Hepatocyte (in vitro differentiated cells): Measurements from ENCODE around the gene ITGA7. TPM values are rescaled to one million over a fixed set of nuclear protein-coding genes. Genes with fewer than 3 reads are reported as not detected.

Experiments used
- DNase-seq: peaks from one replicate; pipeline ENCODE4 v3.0.0-alpha.2; 2016; ENCODE audit warnings: low spot score
- H2AFZ ChIP-seq: fragments of 200-600 bp; sonication (generic); 2 replicates; pipeline ENCODE4 v1.6.0; 2016; ENCODE audit warnings: antibody characterized with exemption, mild to moderate bottlenecking
- H3K27ac ChIP-seq: fragments of 200-600 bp; sonication (generic); 2 replicates; pipeline ENCODE4 v1.5.1; 2016; ENCODE audit warnings: mild to moderate bottlenecking
- H3K27me3 ChIP-seq: fragments of 200-600 bp; sonication (generic); 2 replicates; pipeline ENCODE4 v1.6.1; 2016
- H3K36me3 ChIP-seq: fragments of 200-600 bp; sonication (generic); replicated peaks from 2 replicates; pipeline ENCODE4 v1.5.1; 2016; ENCODE audit warnings: low read depth; ENCODE audit not compliant: insufficient read depth
- H3K4me1 ChIP-seq: fragments of 200-600 bp; sonication (generic); 2 replicates; pipeline ENCODE4 v1.5.1; 2016; ENCODE audit warnings: mild to moderate bottlenecking, moderate library complexity; ENCODE audit not compliant: insufficient read depth
- H3K4me2 ChIP-seq: fragments of 200-600 bp; sonication (generic); 2 replicates; pipeline ENCODE4 v1.6.0; 2016
- H3K4me3 ChIP-seq: fragments of 200-600 bp; sonication (generic); 2 replicates; pipeline ENCODE4 v1.5.1; 2016; ENCODE audit warnings: mild to moderate bottlenecking
- H3K79me2 ChIP-seq: fragments of 200-600 bp; sonication (generic); 2 replicates; pipeline ENCODE4 v1.6.0; 2017; ENCODE audit warnings: mild to moderate bottlenecking
- H3K9me2 ChIP-seq: fragments of 200-600 bp; sonication (generic); replicated peaks from 2 replicates; pipeline ENCODE4 v1.6.0; 2017; ENCODE audit warnings: mild to moderate bottlenecking; ENCODE audit not compliant: insufficient read depth
- H3K9me3 ChIP-seq: fragments of 200-600 bp; sonication (generic); 2 replicates; pipeline ENCODE4 v1.5.1; 2016; ENCODE audit warnings: low read depth, mild to moderate bottlenecking
- H4K20me1 ChIP-seq: fragments of 200-600 bp; sonication (generic); 2 replicates; pipeline ENCODE4 v1.6.0; 2016; ENCODE audit warnings: mild to moderate bottlenecking; ENCODE audit not compliant: insufficient read depth, poor library complexity, severe bottlenecking
- EZH2 ChIP-seq: fragments of 200-600 bp; sonication (generic); IDR thresholded peaks from 2 replicates; pipeline ENCODE4 v1.6.1; 2016; ENCODE audit warnings: antibody characterized with exemption, mild to moderate bottlenecking, borderline replicate concordance
- EZH2phosphoT487 ChIP-seq: fragments of 200-600 bp; sonication (generic); IDR thresholded peaks from one replicate; pipeline ENCODE4 v1.6.1; 2018; ENCODE audit warnings: antibody characterized with exemption, mild to moderate bottlenecking, low read depth, moderate library complexity; ENCODE audit not compliant: unreplicated experiment, severe bottlenecking
- WGBS: methylation state at CpG from one replicate; pipeline ENCODE4 v1.1.6; 2016; ENCODE audit warnings: low lambda C conversion rate; ENCODE audit errors: missing lambda C conversion rate; 5-methylcytosine and 5-hydroxymethylcytosine counted together
- polyA plus RNA-seq: library from polyadenylated mRNA; unstranded; fragments of >200 nt; fragmentation: Nextera tagmentation; extraction: Ambion mirVana; gene quantifications from 2 replicates; pipeline ENCODE4 v1.2.1, GENCODE V29; 2016
- total RNA-seq: library from RNA; depleted of rRNA; stranded (reverse); fragments of >200 nt; gene quantifications from 2 replicates; pipeline ENCODE4 v1.2.3, GENCODE V29; 2014
- TF ChIP-seq, protein P1 (sequence below): fragments of 200-600 bp; sonication (generic); IDR thresholded peaks from 2 replicates; pipeline ENCODE4 v1.5.1; 2016; ENCODE audit warnings: antibody characterized with exemption, mild to moderate bottlenecking; ENCODE audit not compliant: poor library complexity

Gene ITGA7
- total and polyA plus RNA-seq, 2 experiments from 2014 or later, result 15.2 to 22.8 TPM

DNA sequence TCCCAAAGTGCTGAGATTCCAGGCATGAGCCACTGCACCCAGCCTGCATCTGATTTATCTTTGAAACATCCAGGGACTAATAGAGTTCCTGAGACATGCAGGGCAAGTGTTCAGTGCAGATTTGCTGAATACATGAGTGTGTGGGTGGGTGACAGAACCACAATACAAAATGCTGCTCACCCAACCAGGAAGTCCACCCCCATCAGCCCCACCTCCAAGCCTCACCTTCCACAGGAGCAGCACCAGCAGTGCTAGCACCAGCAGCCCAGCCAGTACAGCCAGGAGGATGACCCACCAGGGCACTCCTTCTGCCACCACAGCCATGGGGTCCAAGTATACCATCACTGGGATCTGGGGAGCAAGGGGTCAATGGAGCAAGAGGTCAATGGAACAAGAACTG lies 20.0 kb downstream of the ITGA7 start:
- Histone ChIP-seq H4K20me1 (no peaks in the 10 kb centered on the region), H3K79me2 (peaks cover 10% of the 10 kb centered on the region), H3K9me2 (no peaks in the 10 kb centered on the region), H3K4me1 (no peaks in the 10 kb centered on the region), H3K9me3 (no peaks in the 10 kb centered on the region), H3K4me2 (no peak overlapping the region), H3K27ac (no peak overlapping the region), H3K36me3 (no peaks in the 10 kb centered on the region), H3K27me3 (no peaks in the 10 kb centered on the region), H3K4me3 (no peak overlapping the region), H2AFZ (no peak overlapping the region)
- no peak for DNase-seq
- TF ChIP-seq EZH2 (no peak), EZH2phosphoT487 (no peak)
- TF ChIP-seq, protein P1, sequence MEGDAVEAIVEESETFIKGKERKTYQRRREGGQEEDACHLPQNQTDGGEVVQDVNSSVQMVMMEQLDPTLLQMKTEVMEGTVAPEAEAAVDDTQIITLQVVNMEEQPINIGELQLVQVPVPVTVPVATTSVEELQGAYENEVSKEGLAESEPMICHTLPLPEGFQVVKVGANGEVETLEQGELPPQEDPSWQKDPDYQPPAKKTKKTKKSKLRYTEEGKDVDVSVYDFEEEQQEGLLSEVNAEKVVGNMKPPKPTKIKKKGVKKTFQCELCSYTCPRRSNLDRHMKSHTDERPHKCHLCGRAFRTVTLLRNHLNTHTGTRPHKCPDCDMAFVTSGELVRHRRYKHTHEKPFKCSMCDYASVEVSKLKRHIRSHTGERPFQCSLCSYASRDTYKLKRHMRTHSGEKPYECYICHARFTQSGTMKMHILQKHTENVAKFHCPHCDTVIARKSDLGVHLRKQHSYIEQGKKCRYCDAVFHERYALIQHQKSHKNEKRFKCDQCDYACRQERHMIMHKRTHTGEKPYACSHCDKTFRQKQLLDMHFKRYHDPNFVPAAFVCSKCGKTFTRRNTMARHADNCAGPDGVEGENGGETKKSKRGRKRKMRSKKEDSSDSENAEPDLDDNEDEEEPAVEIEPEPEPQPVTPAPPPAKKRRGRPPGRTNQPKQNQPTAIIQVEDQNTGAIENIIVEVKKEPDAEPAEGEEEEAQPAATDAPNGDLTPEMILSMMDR, result no peak

DNA sequence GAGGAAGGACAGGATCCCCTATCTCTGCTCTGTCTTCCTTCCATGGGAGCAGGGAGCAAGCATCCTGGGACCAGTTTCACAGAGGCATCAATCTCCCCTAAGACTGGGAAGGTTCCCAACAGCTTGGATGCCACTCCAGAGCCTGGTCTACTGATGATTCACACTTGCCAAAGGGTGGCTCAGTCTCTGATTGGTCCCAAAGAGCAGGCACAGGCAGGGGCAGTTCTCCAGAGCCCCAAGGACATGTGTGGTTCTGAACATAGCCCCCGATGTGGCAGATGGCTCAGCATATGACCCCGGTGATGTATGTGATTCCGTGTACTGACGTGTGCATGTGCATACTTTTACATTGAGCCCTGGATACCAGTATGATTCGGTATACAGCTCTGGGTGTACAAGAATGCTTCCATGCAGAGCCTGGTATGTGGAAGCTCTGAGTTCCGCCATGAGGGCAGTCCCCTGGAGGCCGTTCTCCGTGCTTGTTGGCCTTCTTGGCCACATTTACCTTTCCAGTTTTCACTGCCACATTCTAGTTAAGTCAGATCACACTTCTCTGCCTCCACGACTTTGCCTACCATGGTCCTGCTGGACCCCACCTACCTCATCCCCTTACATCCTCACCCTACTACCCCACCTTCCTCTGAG lies 21.2 kb downstream of the ITGA7 start:
- Histone ChIP-seq H3K36me3 (no peaks in the 10 kb centered on the region), H3K4me3 (no peak overlapping the region), H3K79me2 (peaks cover 12% of the 10 kb centered on the region), H3K9me3 (no peaks in the 10 kb centered on the region), H3K27me3 (no peaks in the 10 kb centered on the region), H3K4me2 (no peak overlapping the region), H3K27ac (no peak overlapping the region), H3K4me1 (no peaks in the 10 kb centered on the region), H3K9me2 (no peaks in the 10 kb centered on the region), H4K20me1 (no peaks in the 10 kb centered on the region), H2AFZ (no peak overlapping the region)
- no peak for TF ChIP-seq EZH2phosphoT487
- no peak for DNase-seq
- WGBS, result 91% methylated on average over 9 of the region's 9 CpGs

DNA sequence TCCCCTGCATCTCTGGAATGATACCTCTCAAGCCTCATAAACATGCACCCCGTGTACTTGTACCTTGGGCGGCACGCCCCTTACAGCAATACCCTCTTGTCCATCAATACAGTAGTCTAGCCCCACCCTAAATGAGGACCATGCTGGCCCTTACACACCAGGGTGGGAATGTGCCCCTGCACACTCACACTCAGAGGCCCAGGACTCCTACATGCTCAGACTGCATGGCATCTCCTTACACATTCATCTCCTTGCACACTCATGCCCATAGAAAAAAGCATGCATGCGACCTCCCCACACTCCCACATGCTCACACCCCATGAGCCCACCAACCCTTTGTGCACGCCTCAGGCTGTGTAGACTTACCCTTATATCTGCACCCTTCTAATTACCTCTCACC lies 22.0 kb downstream of the ITGA7 start:
- DNase-seq, result no peak
- no peak for TF ChIP-seq EZH2phosphoT487
- TF ChIP-seq, protein P1, result no peak
- TF ChIP-seq EZH2, result no peak
- H3K9me2 ChIP-seq, result no peaks in the 10 kb centered on the region
- no peaks in the 10 kb centered on the region for H3K4me1 ChIP-seq
- H3K27ac ChIP-seq, result no peak overlapping the region
- no peaks in the 10 kb centered on the region for H3K9me3 ChIP-seq
- 89% methylated on average over 5 of the region's 5 CpGs for WGBS
- H4K20me1 ChIP-seq, result no peaks in the 10 kb centered on the region
- no peaks in the 10 kb centered on the region for H3K27me3 ChIP-seq
- H2AFZ ChIP-seq, result no peak overlapping the region
- H3K79me2 ChIP-seq, result peaks cover 12% of the 10 kb centered on the region
- no peak overlapping the region for H3K4me2 ChIP-seq
- H3K36me3 ChIP-seq, result no peaks in the 10 kb centered on the region
- no peak overlapping the region for H3K4me3 ChIP-seq

DNA sequence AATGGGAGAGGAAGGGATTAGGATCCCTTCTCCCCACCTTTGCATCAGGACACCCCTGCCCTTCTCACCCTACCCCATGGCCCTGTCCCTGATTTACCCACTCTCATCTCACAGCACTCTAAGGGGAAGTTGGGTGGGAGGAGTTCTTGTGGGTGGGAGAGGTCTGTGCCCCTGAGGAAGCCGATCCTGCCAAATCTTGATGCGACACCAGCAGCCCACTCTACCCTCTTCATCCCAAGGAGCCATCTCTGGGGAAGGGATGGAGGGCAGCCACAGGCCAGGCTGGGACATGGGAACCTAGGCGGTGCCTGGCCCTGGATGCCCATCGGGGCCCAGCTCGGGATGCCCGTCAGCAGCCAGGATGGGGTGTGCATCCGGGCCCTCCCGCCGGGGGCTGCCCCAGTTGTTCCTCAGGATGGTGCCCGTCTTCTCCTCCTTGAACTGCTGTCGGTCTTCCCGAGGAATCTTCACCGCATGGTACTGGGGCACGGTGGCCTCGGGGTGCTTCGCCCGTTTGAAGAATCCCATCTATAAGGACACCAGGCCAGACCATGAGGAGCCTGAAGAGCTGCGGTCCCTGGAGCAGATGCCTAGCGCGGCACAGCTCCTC lies 22.8 kb downstream of the ITGA7 start:
- Histone ChIP-seq H3K27ac (no peak overlapping the region), H3K4me1 (no peaks in the 10 kb centered on the region), H3K9me3 (no peaks in the 10 kb centered on the region), H3K9me2 (no peaks in the 10 kb centered on the region), H2AFZ (no peak overlapping the region), H3K4me3 (no peak overlapping the region), H3K27me3 (no peaks in the 10 kb centered on the region), H3K4me2 (no peak overlapping the region), H4K20me1 (no peaks in the 10 kb centered on the region), H3K79me2 (peaks cover 12% of the 10 kb centered on the region), H3K36me3 (no peaks in the 10 kb centered on the region)
- 94% methylated on average over 19 of the region's 20 CpGs for WGBS
- DNase-seq, result no peak
- TF ChIP-seq, protein P1, result no peak
- TF ChIP-seq EZH2phosphoT487 (no peak), EZH2 (no peak)
